B cell (primary cell): ENCODE measurements around the gene SLC24A4.

Experiments
- CTCF ChIP-seq: fragments of 200-600 bp; IDR thresholded peaks from one replicate; pipeline ENCODE4 v1.8.0; 2022; ENCODE audit warnings: antibody characterized with exemption, mild to moderate bottlenecking
- EZH2 ChIP-seq: IDR thresholded peaks from 2 replicates; pipeline ENCODE4 v1.6.1; 2012; ENCODE audit warnings: borderline replicate concordance, low read depth, mild to moderate bottlenecking, moderate library complexity, low read length; ENCODE audit not compliant: insufficient read depth, poor library complexity, severe bottlenecking

GRCh38 chr14:92287987-92288386, 35.0 kb upstream of the SLC24A4 start:
- no peak for TF ChIP-seq EZH2
- no peak for TF ChIP-seq CTCF
